HCT116 (cell line): ENCODE results near the gene PSME2. TPM values are rescaled to one million over a fixed set of nuclear protein-coding genes. Genes with fewer than 3 reads are reported as not detected.

ENCODE experiments used
- ATAC-seq: fragments of 200-7000 bp; cut with Tn5 transposase; 2 replicates; pipeline ENCODE4 v1.9.1; 2020; ENCODE audit warnings: mild to moderate bottlenecking, moderate library complexity
- BruUV-seq: library from RNA; stranded (reverse); fragments of 400-500 nt; replicated peaks from 2 replicates; lab custom pipeline; 2021; lab: Mats Ljungman, UMichigan
- CTCF ChIA-PET: fragments of 300-600 bp; sonication (Branson Sonifier 250); formaldehyde crosslinking; loops from one replicate; lab custom pipeline; 2021; ENCODE audit warnings: antibody characterized with exemption; lab: Charles Lee
- POLR2A ChIA-PET: fragments of 300-600, 350-600 bp; sonication (Branson Sonifier 250); formaldehyde crosslinking; loops from one replicate; lab custom pipeline; 2021; ENCODE audit warnings: antibody characterized with exemption; lab: Charles Lee
- RAD21 ChIA-PET, 2 experiments: fragments of 300-600 bp; sonication (Branson Sonifier 250); formaldehyde crosslinking; loops; one replicate each; lab custom pipeline; 2023; ENCODE audit warnings: low total read pairs in 2 of 2; ENCODE audit not compliant: uncharacterized antibody in 2 of 2, unreplicated experiment in 2 of 2, low non-redundant PET in 1 of 2; lab: Charles Lee
- DNase-seq: peaks from one replicate; pipeline ENCODE4 v3.0.0-alpha.2; 2010; ENCODE audit warnings: low read depth, low spot score
- H2AFZ ChIP-seq: fragments of 200-600 bp; shearing (Covaris generic), sonication (generic); 2 replicates; pipeline ENCODE4 v1.6.1; 2017; ENCODE audit warnings: low read depth, mixed run types, mixed read lengths, antibody characterized with exemption, low read length; ENCODE audit not compliant: poor library complexity, severe bottlenecking
- H3K27ac ChIP-seq: 2 replicates; pipeline ENCODE4 v1.5.1; 2012; ENCODE audit warnings: low read depth, low read length
- H3K27me3 ChIP-seq: fragments of 200-600 bp; sonication (generic); 2 replicates; pipeline ENCODE4 v1.6.1; 2016; ENCODE audit warnings: mixed run types, low read length, mixed read lengths; ENCODE audit not compliant: insufficient read depth
- H3K36me3 ChIP-seq, 2 experiments: fragments of 200-500 bp in 1 of 2; fragments of 200-600 bp in 1 of 2; sonication (Bioruptor generic) in 1 of 2; sonication (generic) in 1 of 2; 2 replicates each; pipeline versions ENCODE4 v1.5.1 to v1.6.1; 2014 to 2016; ENCODE audit warnings: low read length in 2 of 2, inconsistent platforms in 1 of 2, mixed read lengths in 1 of 2, mixed run types in 1 of 2; ENCODE audit not compliant: insufficient read depth in 2 of 2, control insufficient read depth in 1 of 2
- H3K4me1 ChIP-seq, 2 experiments: fragments of 200-600 bp in 1 of 2; sonication (generic) in 1 of 2; 2 replicates each; pipeline versions ENCODE4 v1.5.1 to v1.6.1; 2012 to 2017; ENCODE audit warnings: low read length in 2 of 2, inconsistent platforms in 1 of 2, mild to moderate bottlenecking in 1 of 2, mixed read lengths in 1 of 2, mixed run types in 1 of 2, moderate library complexity in 1 of 2; ENCODE audit not compliant: insufficient read depth in 2 of 2, control insufficient read depth in 1 of 2
- H3K4me2 ChIP-seq: fragments of 200-600 bp; sonication (generic); 2 replicates; pipeline ENCODE4 v1.6.1; 2017; ENCODE audit warnings: mixed run types, low read length, mixed read lengths
- H3K4me3 ChIP-seq, 2 experiments: fragments of 200-600 bp in 1 of 2; sonication (generic) in 1 of 2; replicated peaks in 1 of 2; 2 replicates each; pipeline ENCODE4 v1.5.1; 2011 to 2016; ENCODE audit warnings: low read length in 2 of 2, control low read depth in 1 of 2, low read depth in 1 of 2, mild to moderate bottlenecking in 1 of 2, mixed read lengths in 1 of 2, mixed run types in 1 of 2
- H3K79me2 ChIP-seq: fragments of 200-600 bp; sonication (generic); 2 replicates; pipeline ENCODE4 v1.6.1; 2017; ENCODE audit warnings: mild to moderate bottlenecking, mixed run types, low read length, moderate library complexity, mixed read lengths; ENCODE audit not compliant: insufficient read depth
- H3K9ac ChIP-seq: fragments of 200-600 bp; sonication (generic); 2 replicates; pipeline ENCODE4 v1.6.1; 2016; ENCODE audit warnings: low read length, mixed read lengths
- H3K9me2 ChIP-seq: fragments of 200-600 bp; sonication (generic), shearing (Covaris generic); 2 replicates; pipeline ENCODE4 v1.6.1; 2017; ENCODE audit warnings: mixed run types, mild to moderate bottlenecking, moderate library complexity; ENCODE audit not compliant: insufficient read depth
- H3K9me3 ChIP-seq, 2 experiments: fragments of 200-500 bp in 1 of 2; fragments of 200-600 bp in 1 of 2; sonication (Bioruptor generic) in 1 of 2; sonication (generic) in 1 of 2; 2 replicates each; pipeline ENCODE4 v1.6.1; 2014 to 2017; ENCODE audit warnings: low read length in 2 of 2, mixed read lengths in 2 of 2, inconsistent platforms in 1 of 2, low read depth in 1 of 2, mild to moderate bottlenecking in 1 of 2, mixed run types in 1 of 2, moderate library complexity in 1 of 2; ENCODE audit not compliant: control insufficient read depth in 1 of 2, insufficient read depth in 1 of 2
- H4K20me1 ChIP-seq: fragments of 200-600 bp; sonication (generic), shearing (Covaris generic); 2 replicates; pipeline ENCODE4 v1.6.1; 2017; ENCODE audit warnings: mixed run types, mild to moderate bottlenecking, moderate library complexity; ENCODE audit not compliant: insufficient read depth
- CEBPB ChIP-seq: IDR thresholded peaks from 2 replicates; pipeline ENCODE4 v1.6.1; 2012; ENCODE audit warnings: low read depth
- MAX ChIP-seq: IDR thresholded peaks from 2 replicates; pipeline ENCODE4 v1.6.1; 2012
- REST ChIP-seq: IDR thresholded peaks from 2 replicates; pipeline ENCODE4 v1.6.1; 2012; ENCODE audit warnings: low read depth
- YY1 ChIP-seq: IDR thresholded peaks from 2 replicates; pipeline ENCODE4 v1.6.1; 2011; ENCODE audit warnings: low read length, low read depth, moderate library complexity, mild to moderate bottlenecking; ENCODE audit not compliant: insufficient replicate concordance; ENCODE audit errors: extremely low read depth
- ZFX ChIP-seq: fragments of 450-650 bp; IDR thresholded peaks from 2 replicates; pipeline ENCODE4 v1.6.1; 2017
- intact Hi-C: fragments of 100-400 bp; cut with micrococcal nuclease; formaldehyde crosslinking; loops from 2 replicates; pipeline ENCODE4 v1.10.0; 2022
- total RNA-seq: library from RNA; stranded (reverse); gene quantifications from one replicate; pipeline ENCODE4 v1.2.1, GENCODE V29; 2021; ENCODE audit not compliant: unreplicated experiment

The PSME2 gene
- total RNA-seq, 1 experiment from 2014 or later: 160 TPM

GRCh38 chr14:24194186-24194872 lies 47.9 kb upstream of the PSME2 start:
- CTCF ChIA-PET: no interaction called here
- TF ChIP-seq CEBPB (no peak), REST (no peak), YY1 (no peak), ZFX (no peak), MAX (no peak)
- BruUV-seq: TSS peak; percentile 56
- Histone ChIP-seq H3K27ac (peak overlapping the region; percentile 96), H3K9me3 (no peaks in the 10 kb centered on the region), H3K79me2 (peaks cover 33% of the 10 kb centered on the region), H2AFZ (no peak overlapping the region), H3K27me3 (no peaks in the 10 kb centered on the region), H4K20me1 (no peaks in the 10 kb centered on the region), H3K4me3 (peak overlapping the region; percentile 85 to 88), H3K9ac (peak overlapping the region; percentile 91; the same call in 1 of the 2 replicates), H3K4me1 (peaks cover 18 to 30% of the 10 kb centered on the region in 2 experiments), H3K9me2 (no peaks in the 10 kb centered on the region), H3K4me2 (peak overlapping the region; percentile 84), H3K36me3 (peaks cover 12% of the 10 kb centered on the region in 2 experiments; a peak in 3 of 4 replicates)
- RAD21 ChIA-PET: no interaction called here
- POLR2A ChIA-PET: interaction anchor here (1.3 to 1.9 kb wide), 2 partner anchors 12 to 19 kb away, joined by 4 to 8 read pairs; partner anchors contain the start of gene CHMP4A
- intact Hi-C loops: no loop called here
- no peak for DNase-seq
- ATAC-seq: no peak
